NT2/D1 (cell line): ENCODE measurements around the gene CCDC63.

Experiments used
- DNase-seq: peaks from one replicate; pipeline ENCODE4 v3.0.0-alpha.2; 2011; ENCODE audit warnings: low read depth, low spot score
- H3K27me3 ChIP-seq: 2 replicates; pipeline ENCODE4 v1.6.0; 2011; ENCODE audit warnings: mild to moderate bottlenecking; ENCODE audit not compliant: insufficient read length, insufficient read depth
- H3K36me3 ChIP-seq: 2 replicates; pipeline ENCODE4 v1.6.1; 2011; ENCODE audit warnings: mild to moderate bottlenecking, low read length, mixed read lengths; ENCODE audit not compliant: insufficient read depth, insufficient read length
- H3K4me1 ChIP-seq: 2 replicates; pipeline ENCODE4 v1.5.1; 2011; ENCODE audit not compliant: insufficient read depth, insufficient read length
- H3K4me3 ChIP-seq: 2 replicates; pipeline ENCODE4 v1.5.1; 2011; ENCODE audit warnings: low read depth; ENCODE audit not compliant: insufficient read length
- H3K9ac ChIP-seq: 2 replicates; pipeline ENCODE4 v1.6.0; 2011; ENCODE audit warnings: low read depth; ENCODE audit not compliant: insufficient read length
- H3K9me3 ChIP-seq: 2 replicates; pipeline ENCODE4 v1.5.1; 2011; ENCODE audit warnings: mild to moderate bottlenecking, low read length; ENCODE audit not compliant: insufficient read depth
- SUZ12 ChIP-seq: IDR thresholded peaks from 2 replicates; pipeline ENCODE4 v1.6.1; 2011; ENCODE audit not compliant: insufficient read length, insufficient read depth; ENCODE audit errors: extremely low read depth
- YY1 ChIP-seq: IDR thresholded peaks from 2 replicates; pipeline ENCODE4 v1.6.1; 2011; ENCODE audit not compliant: insufficient read length, insufficient read depth
- ZNF274 ChIP-seq: IDR thresholded peaks from 2 replicates; pipeline ENCODE4 v1.6.1; 2011; ENCODE audit warnings: mild to moderate bottlenecking, low read depth, low read length

The CCDC63 gene

GRCh38 chr12:110865521-110865920 is 18.7 kb downstream of the CCDC63 start:
- H3K36me3 ChIP-seq, result no peaks in the 10 kb centered on the region
- no peaks in the 10 kb centered on the region for H3K27me3 ChIP-seq
- H3K4me1 ChIP-seq, result peaks cover 4% of the 10 kb centered on the region
- no peak for DNase-seq
- H3K4me3 ChIP-seq, result no peak overlapping the region
- H3K9me3 ChIP-seq, result peaks cover 16% of the 10 kb centered on the region; the same call in 1 of the 2 replicates
- no peak overlapping the region for H3K9ac ChIP-seq
- TF ChIP-seq SUZ12 (no peak), ZNF274 (no peak), YY1 (no peak)

- H3K4me1 ChIP-seq, result no peaks in the 10 kb centered on the region
- peaks cover 16% of the 10 kb centered on the region; the same call in 1 of the 2 replicates for H3K9me3 ChIP-seq
- H3K36me3 ChIP-seq, result no peaks in the 10 kb centered on the region
- no peak overlapping the region for H3K4me3 ChIP-seq
- H3K9ac ChIP-seq, result no peak overlapping the region
- no peak for DNase-seq
- TF ChIP-seq ZNF274 (no peak), YY1 (no peak), SUZ12 (no peak)
- no peaks in the 10 kb centered on the region for H3K27me3 ChIP-seq
Measured at GRCh38 chr12:110869026-110869425, 22.2 kb downstream of the CCDC63 start.

GRCh38 chr12:110869803-110870202 is 23.0 kb downstream of the CCDC63 start:
- no peak for TF ChIP-seq YY1
- no peak for TF ChIP-seq ZNF274
- TF ChIP-seq SUZ12, result no peak
- no peak for DNase-seq
- H3K9ac ChIP-seq, result no peak overlapping the region
- no peaks in the 10 kb centered on the region for H3K4me1 ChIP-seq
- H3K36me3 ChIP-seq, result no peaks in the 10 kb centered on the region
- H3K4me3 ChIP-seq, result no peak overlapping the region
- no peaks in the 10 kb centered on the region for H3K27me3 ChIP-seq
- peaks cover 16% of the 10 kb centered on the region; the same call in 1 of the 2 replicates for H3K9me3 ChIP-seq

- Histone ChIP-seq H3K4me3 (no peak overlapping the region), H3K9me3 (peaks cover 11% of the 10 kb centered on the region; the same call in 1 of the 2 replicates), H3K4me1 (no peaks in the 10 kb centered on the region), H3K36me3 (no peaks in the 10 kb centered on the region), H3K27me3 (no peaks in the 10 kb centered on the region), H3K9ac (no peak overlapping the region)
- no peak for DNase-seq
- TF ChIP-seq SUZ12 (no peak), YY1 (no peak), ZNF274 (no peak)
Measured at GRCh38 chr12:110872100-110872499, 25.3 kb downstream of the CCDC63 start.

- Histone ChIP-seq H3K4me3 (no peak overlapping the region), H3K9me3 (peaks cover 3% of the 10 kb centered on the region; the same call in 1 of the 2 replicates), H3K4me1 (no peaks in the 10 kb centered on the region), H3K36me3 (no peaks in the 10 kb centered on the region), H3K9ac (no peak overlapping the region), H3K27me3 (no peaks in the 10 kb centered on the region)
- TF ChIP-seq YY1 (no peak), ZNF274 (no peak), SUZ12 (no peak)
- DNase-seq, result no peak
Measured at GRCh38 chr12:110874351-110874750, 27.6 kb downstream of the CCDC63 start.

GRCh38 chr12:110874781-110875180 is 28.0 kb downstream of the CCDC63 start:
- H3K4me3 ChIP-seq, result no peak overlapping the region
- no peak overlapping the region for H3K9ac ChIP-seq
- no peaks in the 10 kb centered on the region for H3K27me3 ChIP-seq
- no peaks in the 10 kb centered on the region for H3K4me1 ChIP-seq
- TF ChIP-seq ZNF274 (no peak), SUZ12 (no peak), YY1 (no peak)
- DNase-seq, result no peak
- no peaks in the 10 kb centered on the region for H3K36me3 ChIP-seq
- H3K9me3 ChIP-seq, result no peaks in the 10 kb centered on the region; the same call in 1 of the 2 replicates

DNA sequence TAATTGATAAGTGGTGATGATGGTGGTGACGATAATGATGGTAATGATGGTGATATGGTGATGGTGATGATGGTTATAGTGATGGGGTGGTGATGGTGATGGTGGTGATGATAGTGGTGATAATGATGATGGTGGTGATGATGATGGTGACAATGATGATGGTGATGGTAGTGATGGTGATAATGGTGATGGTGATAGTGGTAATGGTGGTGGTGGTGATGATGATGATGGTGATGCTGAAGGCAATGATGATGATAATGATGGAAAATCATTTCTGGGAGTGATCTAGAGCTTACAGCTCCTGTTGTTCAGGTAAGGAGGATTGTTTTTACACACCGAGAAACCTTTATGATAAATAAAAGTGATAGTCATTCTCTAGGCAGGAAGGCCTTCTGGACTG is 33.9 kb downstream of the CCDC63 start:
- H3K27me3 ChIP-seq, result no peaks in the 10 kb centered on the region
- no peaks in the 10 kb centered on the region for H3K9me3 ChIP-seq
- TF ChIP-seq SUZ12 (no peak), ZNF274 (no peak), YY1 (no peak)
- H3K4me3 ChIP-seq, result no peak overlapping the region
- no peak for DNase-seq
- no peak overlapping the region for H3K9ac ChIP-seq
- no peaks in the 10 kb centered on the region for H3K4me1 ChIP-seq
- H3K36me3 ChIP-seq, result no peaks in the 10 kb centered on the region

DNA sequence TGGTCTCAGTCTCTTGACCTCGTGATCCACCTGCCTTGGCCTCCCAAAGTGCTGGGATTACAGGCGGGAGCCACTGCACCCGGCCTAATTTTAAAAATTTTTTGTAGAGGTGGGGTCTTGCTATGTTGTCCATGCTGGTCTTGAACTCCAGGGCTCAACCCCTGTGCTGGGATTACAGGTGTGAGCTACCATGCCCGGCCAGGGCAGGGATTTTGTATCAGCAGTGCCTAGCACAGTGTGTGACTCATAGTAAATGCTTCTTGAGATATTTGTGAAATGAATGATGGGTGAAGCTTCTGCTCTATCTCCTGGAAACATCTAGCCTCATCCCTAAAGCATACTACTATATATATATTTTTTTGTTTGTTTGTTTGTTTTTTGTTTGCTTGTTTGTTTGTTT is 36.5 kb downstream of the CCDC63 start:
- Histone ChIP-seq H3K36me3 (no peaks in the 10 kb centered on the region), H3K9ac (no peak overlapping the region), H3K9me3 (no peaks in the 10 kb centered on the region), H3K4me3 (no peak overlapping the region), H3K4me1 (no peaks in the 10 kb centered on the region), H3K27me3 (no peaks in the 10 kb centered on the region)
- no peak for DNase-seq
- TF ChIP-seq YY1, result no peak
- TF ChIP-seq ZNF274, result no peak
- TF ChIP-seq SUZ12, result no peak
